Activated CD8-positive, alpha-beta memory T cell treated with anti-CD3 and anti-CD28 coated beads, Interleukin-2, amount 50 U/mL, for 24 hours (primary cell): ENCODE measurements around the gene SLC30A4.
"Not testable (repeated sequence)": the region's sequence is repeated elsewhere in the genome, so short reads cannot be mapped to it uniquely, and the experiment has no call there.

Experiments
- DNase-seq: peaks from one replicate; pipeline ENCODE4 v3.0.0-alpha.2; 2020; ENCODE audit errors: extremely low read depth

Gene SLC30A4

GRCh38 chr15:45522328-45523165 is at the start of gene SLC30A4:
Gene SLC30A4 (minus strand): TSS chr15:45522755. CDS start chr15:45522354, 401 bp downstream.
- DNase-seq = peak; percentile 7

GRCh38 chr15:45555934-45556608 is 33.5 kb upstream of the SLC30A4 start:
- no peak for DNase-seq

- no peak for DNase-seq
Observed at GRCh38 chr15:45551676-45552075, 29.1 kb upstream of the SLC30A4 start.

- no peak for DNase-seq
Observed at GRCh38 chr15:45550436-45550835, 27.9 kb upstream of the SLC30A4 start.

- DNase-seq = no peak
Observed at GRCh38 chr15:45549541-45550220, 27.1 kb upstream of the SLC30A4 start.

GRCh38 chr15:45548753-45549520 is 26.4 kb upstream of the SLC30A4 start:
- DNase-seq = no peak

- no peak for DNase-seq
Observed at GRCh38 chr15:45546789-45547188, 24.2 kb upstream of the SLC30A4 start.

- no peak for DNase-seq
Observed at GRCh38 chr15:45544266-45545023, 21.9 kb upstream of the SLC30A4 start.

- DNase-seq = no peak
Observed at GRCh38 chr15:45543051-45543450, 20.5 kb upstream of the SLC30A4 start.

GRCh38 chr15:45540531-45540930 is 18.0 kb upstream of the SLC30A4 start:
- DNase-seq = no peak

GRCh38 chr15:45539680-45540079 is 17.1 kb upstream of the SLC30A4 start:
- DNase-seq = no peak

- DNase-seq = no peak
Observed at GRCh38 chr15:45536934-45537333, 14.4 kb upstream of the SLC30A4 start.

- DNase-seq = no peak
Observed at GRCh38 chr15:45535486-45536042, 13.0 kb upstream of the SLC30A4 start.

- DNase-seq = no peak
Observed at GRCh38 chr15:45534821-45535220, 12.3 kb upstream of the SLC30A4 start.

- not testable (repeated sequence) for DNase-seq
Observed at GRCh38 chr15:45532892-45533291, 10.3 kb upstream of the SLC30A4 start.

- DNase-seq = no peak
Observed at GRCh38 chr15:45529613-45530012, 7.1 kb upstream of the SLC30A4 start.

GRCh38 chr15:45527086-45527485 is 4.5 kb upstream of the SLC30A4 start:
- DNase-seq = no peak

- DNase-seq = no peak
Observed at GRCh38 chr15:45523166-45523460, 558 bp upstream of the SLC30A4 start.

- no peak for DNase-seq
Observed at GRCh38 chr15:45521596-45522327, 793 bp downstream of the SLC30A4 start.

GRCh38 chr15:45510758-45511280 is 11.7 kb downstream of the SLC30A4 start:
- no peak for DNase-seq
